SU-DHL-6 (cell line): Measurements from ENCODE around the gene CAMK1.
A peak's percentile ranks its signal among the peaks of the same experiment; 100 is the strongest.

Experiments used
- H2AFZ ChIP-seq: fragments of 200-600 bp; sonication (generic); 2 replicates; pipeline ENCODE4 v1.6.1; 2014; ENCODE audit warnings: low read depth, mild to moderate bottlenecking, moderate library complexity, mixed read lengths, antibody characterized with exemption, low read length; ENCODE audit not compliant: severe bottlenecking
- H3F3A ChIP-seq: fragments of 200-600 bp; shearing (Covaris generic); 2 replicates; pipeline ENCODE4 v1.6.0; 2016; ENCODE audit warnings: antibody characterized with exemption, mild to moderate bottlenecking; ENCODE audit not compliant: insufficient read depth
- H3K27ac ChIP-seq: fragments of 200-600 bp; sonication (generic); 2 replicates; pipeline ENCODE4 v1.5.1; 2016; ENCODE audit warnings: low read depth, mild to moderate bottlenecking, low read length, moderate library complexity, mixed read lengths
- H3K27me3 ChIP-seq: fragments of 200-600 bp; sonication (generic), shearing (Covaris generic); 2 replicates; pipeline ENCODE4 v1.6.0; 2014; ENCODE audit warnings: mild to moderate bottlenecking, low read length
- H3K36me3 ChIP-seq: fragments of 200-600 bp; sonication (generic); 2 replicates; pipeline ENCODE4 v1.6.1; 2014; ENCODE audit warnings: mild to moderate bottlenecking, low read length, mixed read lengths
- H3K4me2 ChIP-seq: fragments of 300-600, 200-600 bp; shearing (Covaris generic), sonication (generic); 2 replicates; pipeline ENCODE4 v1.6.0; 2014; ENCODE audit warnings: low read length, low read depth, mild to moderate bottlenecking; ENCODE audit not compliant: poor library complexity, severe bottlenecking
- H3K4me3 ChIP-seq: fragments of 200-600 bp; sonication (generic); 2 replicates; pipeline ENCODE4 v1.5.1; 2014; ENCODE audit warnings: antibody characterized with exemption, low read length, mild to moderate bottlenecking, mixed read lengths; ENCODE audit not compliant: insufficient read depth, poor library complexity, severe bottlenecking
- H3K79me2 ChIP-seq: fragments of 200-600 bp; sonication (generic); 2 replicates; pipeline ENCODE4 v1.6.1; 2014; ENCODE audit warnings: mild to moderate bottlenecking, low read length, moderate library complexity; ENCODE audit not compliant: insufficient read depth
- H3K9ac ChIP-seq: fragments of 200-600 bp; sonication (generic); 2 replicates; pipeline ENCODE4 v1.7.0; 2014; ENCODE audit warnings: mild to moderate bottlenecking, low read length
- H3K9me2 ChIP-seq: fragments of 200-600 bp; sonication (generic); replicated peaks from 2 replicates; pipeline ENCODE4 v1.6.1; 2014; ENCODE audit warnings: low read length; ENCODE audit not compliant: insufficient read depth
- H3K9me3 ChIP-seq: fragments of 200-600 bp; sonication (generic); 2 replicates; pipeline ENCODE4 v1.6.1; 2014; ENCODE audit warnings: low read length, mixed read lengths; ENCODE audit not compliant: insufficient read depth
- H4K20me1 ChIP-seq: fragments of 200-600 bp; sonication (generic); 2 replicates; pipeline ENCODE4 v1.6.1; 2014; ENCODE audit warnings: low read depth, mild to moderate bottlenecking, antibody characterized with exemption, low read length, moderate library complexity, mixed read lengths
- EZH2phosphoT487 ChIP-seq: fragments of 200-600 bp; sonication (generic), shearing (Covaris generic); conservative IDR thresholded peaks from 2 replicates; pipeline ENCODE4 v1.6.1; 2018; ENCODE audit warnings: mild to moderate bottlenecking, antibody characterized with exemption, low read length, moderate library complexity, mixed read lengths
- TF ChIP-seq, protein P1 (sequence below): fragments of 200-600 bp; sonication (generic); IDR thresholded peaks from one replicate; pipeline ENCODE4 v1.5.1; 2017; ENCODE audit warnings: antibody characterized with exemption, mild to moderate bottlenecking, low read length, moderate library complexity; ENCODE audit not compliant: insufficient read depth, poor library complexity, severe bottlenecking

Gene CAMK1

DNA sequence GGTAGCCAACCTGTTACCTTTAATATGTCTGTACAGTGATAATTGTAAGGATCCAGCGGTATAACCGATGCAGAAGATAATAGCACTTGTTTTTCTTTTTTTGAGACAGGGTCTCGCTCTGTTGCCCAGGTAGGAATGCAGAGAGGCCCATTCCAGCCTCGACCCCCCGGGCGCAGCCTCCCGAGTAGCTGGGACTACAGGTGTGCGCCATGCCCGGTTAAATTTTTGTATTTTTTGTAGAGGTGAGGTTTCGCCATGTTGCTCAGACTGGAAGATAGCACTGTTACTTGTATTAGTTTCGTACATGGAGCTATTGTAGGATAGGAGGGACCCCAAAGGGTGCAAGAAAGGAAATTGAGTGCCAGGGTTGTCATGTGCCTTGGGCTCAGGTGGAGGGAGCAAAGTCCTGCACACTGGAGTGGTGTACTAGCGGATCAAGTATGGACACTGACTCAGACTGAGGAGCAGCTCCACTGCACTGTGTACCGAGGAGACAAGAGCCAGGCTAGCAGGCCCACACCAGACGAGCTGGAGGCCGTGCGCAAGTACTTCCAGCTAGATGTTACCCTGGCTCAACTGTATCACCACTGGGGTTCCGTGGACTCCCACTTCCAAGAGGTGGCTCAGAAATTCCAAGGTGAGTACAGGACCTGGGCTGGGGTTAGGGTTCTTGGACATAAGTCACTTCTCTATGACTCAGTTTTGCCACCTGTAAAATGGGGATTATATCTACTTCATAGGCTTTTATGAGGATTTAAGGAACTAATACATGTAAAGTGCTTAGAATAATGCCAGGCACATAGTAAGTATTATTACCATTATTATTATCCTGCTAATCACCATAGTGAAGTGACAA is 19.0 kb downstream of the CAMK1 start:
- Histone ChIP-seq H3K27me3 (no peaks in the 10 kb centered on the region), H4K20me1 (no peaks in the 10 kb centered on the region), H3K36me3 (no peaks in the 10 kb centered on the region), H3K4me3 (peak overlapping the region; percentile 90), H3K9ac (peak overlapping the region; percentile 81), H3K4me2 (peak overlapping the region; percentile 85), H3K9me2 (no peaks in the 10 kb centered on the region), H3K27ac (peak overlapping the region; percentile 89), H3K79me2 (peaks cover 20% of the 10 kb centered on the region), H2AFZ (peak overlapping the region; percentile 43), H3K9me3 (no peaks in the 10 kb centered on the region), H3F3A (peaks cover 12% of the 10 kb centered on the region; the same call in 1 of the 2 replicates)
- TF ChIP-seq, protein P1, sequence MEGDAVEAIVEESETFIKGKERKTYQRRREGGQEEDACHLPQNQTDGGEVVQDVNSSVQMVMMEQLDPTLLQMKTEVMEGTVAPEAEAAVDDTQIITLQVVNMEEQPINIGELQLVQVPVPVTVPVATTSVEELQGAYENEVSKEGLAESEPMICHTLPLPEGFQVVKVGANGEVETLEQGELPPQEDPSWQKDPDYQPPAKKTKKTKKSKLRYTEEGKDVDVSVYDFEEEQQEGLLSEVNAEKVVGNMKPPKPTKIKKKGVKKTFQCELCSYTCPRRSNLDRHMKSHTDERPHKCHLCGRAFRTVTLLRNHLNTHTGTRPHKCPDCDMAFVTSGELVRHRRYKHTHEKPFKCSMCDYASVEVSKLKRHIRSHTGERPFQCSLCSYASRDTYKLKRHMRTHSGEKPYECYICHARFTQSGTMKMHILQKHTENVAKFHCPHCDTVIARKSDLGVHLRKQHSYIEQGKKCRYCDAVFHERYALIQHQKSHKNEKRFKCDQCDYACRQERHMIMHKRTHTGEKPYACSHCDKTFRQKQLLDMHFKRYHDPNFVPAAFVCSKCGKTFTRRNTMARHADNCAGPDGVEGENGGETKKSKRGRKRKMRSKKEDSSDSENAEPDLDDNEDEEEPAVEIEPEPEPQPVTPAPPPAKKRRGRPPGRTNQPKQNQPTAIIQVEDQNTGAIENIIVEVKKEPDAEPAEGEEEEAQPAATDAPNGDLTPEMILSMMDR = no peak
- TF ChIP-seq EZH2phosphoT487 = no peak

DNA sequence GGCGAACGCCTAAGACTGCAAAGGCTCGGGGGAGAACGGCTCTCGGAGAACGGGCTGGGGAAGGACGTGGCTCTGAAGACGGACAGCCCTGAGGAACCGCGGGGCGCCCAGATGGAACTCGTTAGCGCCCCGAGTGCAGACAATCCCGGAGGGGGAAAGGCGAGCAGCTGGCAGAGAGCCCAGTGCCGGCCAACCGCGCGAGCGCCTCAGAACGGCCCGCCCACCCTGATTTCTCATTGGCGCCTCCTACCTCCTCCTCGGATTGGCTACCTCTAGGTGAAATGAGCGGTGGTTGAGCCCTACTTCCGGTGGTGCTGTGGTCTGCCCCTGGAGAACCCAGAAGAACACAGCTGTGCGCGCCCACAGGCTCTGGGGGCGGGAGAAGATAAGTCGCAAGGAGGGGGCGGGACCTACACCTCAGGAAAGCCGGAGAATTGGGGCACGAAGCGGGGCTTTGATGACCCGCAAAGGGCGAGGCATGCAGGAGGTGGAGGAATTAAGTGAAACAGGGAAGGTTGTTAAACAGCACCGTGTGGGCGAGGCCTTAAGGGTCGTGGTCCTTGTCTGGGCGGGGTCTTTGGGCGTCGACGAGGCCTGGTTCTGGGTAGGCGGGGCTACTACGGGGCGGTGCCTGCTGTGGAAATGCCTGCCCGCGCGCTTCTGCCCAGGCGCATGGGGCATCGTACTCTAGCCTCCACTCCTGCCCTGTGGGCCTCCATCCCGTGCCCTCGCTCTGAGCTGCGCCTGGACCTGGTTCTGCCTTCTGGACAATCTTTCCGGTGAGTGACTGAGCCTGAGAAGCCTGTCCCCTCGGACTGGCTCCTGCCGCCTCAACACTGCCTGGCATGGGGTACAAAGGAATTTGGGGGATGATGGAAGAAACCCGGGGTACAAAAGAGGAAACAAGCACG is 19.8 kb downstream of the CAMK1 start, which contains the start of gene OGG1:
Gene OGG1 (plus strand): TSS at position 308 of the 911 bp plus-strand sequence. CDS start 335 bp downstream, at position 643.
- peaks cover 12% of the 10 kb centered on the region; the same call in 1 of the 2 replicates for H3F3A ChIP-seq
- H3K9me2 ChIP-seq = no peaks in the 10 kb centered on the region
- no peaks in the 10 kb centered on the region for H4K20me1 ChIP-seq
- H3K79me2 ChIP-seq = peaks cover 20% of the 10 kb centered on the region
- TF ChIP-seq EZH2phosphoT487 = no peak
- TF ChIP-seq, protein P1 = no peak
- peak within 1 kb of the TSS; percentile 81 for H3K9ac ChIP-seq
- peak within 1 kb of the TSS; percentile 67 for H2AFZ ChIP-seq
- no peaks in the 10 kb centered on the region for H3K27me3 ChIP-seq
- peak within 1 kb of the TSS; percentile 90 for H3K4me3 ChIP-seq
- H3K27ac ChIP-seq = peak within 1 kb of the TSS; percentile 89
- H3K4me2 ChIP-seq = peak within 1 kb of the TSS; percentile 85
- no peaks in the 10 kb centered on the region for H3K9me3 ChIP-seq
- no peaks in the 10 kb centered on the region for H3K36me3 ChIP-seq

GRCh38 chr3:9749296-9749644 is 20.5 kb downstream of the CAMK1 start:
- Histone ChIP-seq H3K9me2 (no peaks in the 10 kb centered on the region), H3K36me3 (no peaks in the 10 kb centered on the region), H3K4me2 (peak overlapping the region; percentile 85), H3K27ac (peak overlapping the region; percentile 89), H3F3A (peaks cover 12% of the 10 kb centered on the region; the same call in 1 of the 2 replicates), H3K27me3 (no peaks in the 10 kb centered on the region), H3K79me2 (peaks cover 20% of the 10 kb centered on the region), H2AFZ (peak overlapping the region; percentile 67), H3K9me3 (no peaks in the 10 kb centered on the region), H3K4me3 (peak overlapping the region; percentile 53), H4K20me1 (no peaks in the 10 kb centered on the region), H3K9ac (peak overlapping the region; percentile 81)
- TF ChIP-seq, protein P1 = no peak
- no peak for TF ChIP-seq EZH2phosphoT487
